SKM-1 treated with dmso at 0.1 percent for 144 hours (cell line): ENCODE results near the gene EPHA10.
"Not testable (repeated sequence)": the region's sequence is repeated elsewhere in the genome, so short reads cannot be mapped to it uniquely, and the experiment has no call there.

Source experiments
- DNase-seq: peaks from one replicate; lab custom pipeline; 2025; ENCODE audit not compliant: unreplicated experiment; lab: John Stamatoyannopoulos, UW

Gene EPHA10

GRCh38 chr1:37717631-37718030 lies 47.3 kb downstream of the EPHA10 start:
- no peak for DNase-seq

- no peak for DNase-seq
These were observed 48.6 kb downstream of the EPHA10 start for GRCh38 chr1:37716321-37716720.

GRCh38 chr1:37714689-37715088 lies 50.2 kb downstream of the EPHA10 start:
- no peak for DNase-seq

GRCh38 chr1:37714226-37714625 lies 50.7 kb downstream of the EPHA10 start:
- DNase-seq: no peak

GRCh38 chr1:37708471-37708870 lies 56.4 kb downstream of the EPHA10 start:
- DNase-seq: no peak

GRCh38 chr1:37705399-37705798 lies 59.5 kb downstream of the EPHA10 start:
- DNase-seq: no peak

- no peak for DNase-seq
These were observed 60.0 kb downstream of the EPHA10 start for GRCh38 chr1:37704966-37705365.

- DNase-seq: no peak
These were observed 61.9 kb downstream of the EPHA10 start for GRCh38 chr1:37703061-37703460.

GRCh38 chr1:37701051-37701450 lies 63.9 kb downstream of the EPHA10 start:
- no peak for DNase-seq

GRCh38 chr1:37699147-37699546 lies 65.8 kb downstream of the EPHA10 start:
- DNase-seq: no peak

- no peak for DNase-seq
These were observed 67.2 kb downstream of the EPHA10 start for GRCh38 chr1:37697737-37698136.

- DNase-seq: no peak
These were observed 67.8 kb downstream of the EPHA10 start for GRCh38 chr1:37697090-37697489.

GRCh38 chr1:37692834-37693175 lies 72.1 kb downstream of the EPHA10 start:
- peak; percentile 13 for DNase-seq

GRCh38 chr1:37692078-37692833 lies 72.7 kb downstream of the EPHA10 start, which contains the start of gene CDCA8:
TSS of gene CDCA8 (plus strand) at chr1:37692516. CDS start at chr1:37692691, 175 bp downstream.
- peak; percentile 97 for DNase-seq

- peak; percentile 8 for DNase-seq
These were observed 73.3 kb downstream of the EPHA10 start for GRCh38 chr1:37691497-37692077.

GRCh38 chr1:37688926-37689325 lies 76.0 kb downstream of the EPHA10 start:
- DNase-seq: no peak

- not testable (repeated sequence) for DNase-seq
These were observed 77.2 kb downstream of the EPHA10 start for GRCh38 chr1:37687764-37688163.

- no peak for DNase-seq
These were observed 79.2 kb downstream of the EPHA10 start for GRCh38 chr1:37685722-37686121.

- DNase-seq: not testable (repeated sequence)
These were observed 80.7 kb downstream of the EPHA10 start for GRCh38 chr1:37684182-37684581.

GRCh38 chr1:37682334-37682987 lies 82.5 kb downstream of the EPHA10 start:
- peak; percentile 75 for DNase-seq

- no peak for DNase-seq
These were observed 84.0 kb downstream of the EPHA10 start for GRCh38 chr1:37680933-37681332.

- no peak for DNase-seq
These were observed 87.1 kb downstream of the EPHA10 start for GRCh38 chr1:37677808-37678207.
